Umbilical cord (tissue), 2 donors: ENCODE data around the gene USP32. TPM values are rescaled to one million over a fixed set of nuclear protein-coding genes. Genes with fewer than 3 reads are reported as not detected.
A peak's percentile ranks its signal among the peaks of the same experiment; 100 is the strongest.

ENCODE experiments used
- DNase-seq: peaks from one replicate; pipeline ENCODE4 v3.0.0-alpha.2; 2015; ENCODE audit warnings: low spot score
- total RNA-seq: library from RNA; depleted of rRNA; stranded (reverse); fragments of >200 nt; gene quantifications from one replicate; pipeline ENCODE4 v1.2.3, GENCODE V29; 2014; ENCODE audit warnings: low replicate concordance; ENCODE audit not compliant: insufficient read depth

The USP32 gene
- total RNA-seq, 1 donor from 2014 or later, result 40.2 TPM

DNA sequence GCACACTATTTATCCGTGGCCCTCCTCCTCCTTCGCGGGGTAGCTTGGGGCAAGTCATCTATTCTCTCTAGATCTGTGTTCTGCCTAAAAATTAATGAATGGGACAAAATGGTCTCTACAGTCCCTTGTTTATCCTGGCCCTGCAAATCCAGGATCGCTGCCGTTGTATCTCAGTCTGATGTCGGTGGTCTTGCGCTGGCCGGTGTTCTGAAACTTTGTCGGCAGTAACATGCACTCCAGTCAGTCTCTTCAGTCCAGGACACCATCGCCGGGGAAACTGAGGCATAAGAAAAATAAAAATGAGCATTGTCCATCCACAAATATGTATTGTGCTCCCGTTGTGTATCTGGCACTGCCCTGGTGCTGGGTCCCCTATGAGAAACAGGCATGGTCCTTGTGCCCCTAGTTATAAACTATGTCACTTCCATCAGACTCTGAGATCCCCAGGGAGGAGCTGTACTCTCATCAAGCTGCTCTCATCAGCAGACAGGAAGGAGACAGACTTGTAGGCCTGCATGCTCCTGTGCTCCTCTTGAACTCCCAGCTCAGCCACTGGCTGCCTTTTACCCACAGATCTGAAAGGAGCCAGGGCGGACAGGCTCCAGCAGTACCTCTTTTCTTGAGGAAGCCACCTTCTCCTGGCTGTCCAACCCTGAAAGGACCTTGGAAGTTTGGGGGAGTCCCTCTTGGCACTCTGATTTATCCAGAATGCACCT is 255.8 kb downstream of the USP32 start:
- DNase-seq, result no peak

DNA sequence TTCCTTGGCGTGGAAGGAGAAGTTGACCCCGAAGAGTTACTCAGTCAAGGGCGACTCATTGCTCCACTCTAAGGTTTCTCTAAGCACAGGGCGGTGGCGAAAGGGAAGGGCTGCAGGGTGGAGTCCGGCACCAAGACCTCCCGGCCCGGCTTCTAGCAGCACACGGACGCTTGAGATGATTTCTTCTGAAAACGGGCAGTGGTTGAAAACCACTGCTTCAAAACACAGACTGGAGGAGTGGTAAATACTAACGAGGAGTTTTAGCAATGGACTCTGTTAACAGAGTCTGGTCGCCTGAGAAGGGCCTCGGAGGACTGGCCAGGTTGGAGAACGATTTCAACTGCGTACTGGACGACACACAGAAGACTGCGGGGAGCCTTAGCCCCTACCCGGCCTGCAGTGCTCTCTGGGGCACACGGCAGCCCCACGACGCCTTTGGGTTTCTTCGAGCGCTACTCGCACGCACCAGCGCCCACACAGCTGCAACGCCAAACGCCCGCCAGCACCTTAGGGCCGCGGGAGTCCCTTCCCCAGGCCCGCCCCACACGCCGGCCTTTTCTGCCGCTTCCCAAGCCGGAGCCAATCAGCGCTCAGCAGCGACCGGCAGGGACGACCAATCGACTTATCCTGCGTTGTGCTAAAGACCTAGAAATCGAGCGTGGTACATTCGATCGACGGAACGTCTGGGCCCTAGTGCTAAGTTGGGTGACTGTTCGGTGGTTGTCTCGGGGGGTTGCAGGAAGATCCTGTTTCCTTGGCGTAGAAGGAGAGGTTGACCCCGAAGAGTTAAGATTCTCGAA is 256.6 kb downstream of the USP32 start:
- DNase-seq, result peak; percentile 93

DNA sequence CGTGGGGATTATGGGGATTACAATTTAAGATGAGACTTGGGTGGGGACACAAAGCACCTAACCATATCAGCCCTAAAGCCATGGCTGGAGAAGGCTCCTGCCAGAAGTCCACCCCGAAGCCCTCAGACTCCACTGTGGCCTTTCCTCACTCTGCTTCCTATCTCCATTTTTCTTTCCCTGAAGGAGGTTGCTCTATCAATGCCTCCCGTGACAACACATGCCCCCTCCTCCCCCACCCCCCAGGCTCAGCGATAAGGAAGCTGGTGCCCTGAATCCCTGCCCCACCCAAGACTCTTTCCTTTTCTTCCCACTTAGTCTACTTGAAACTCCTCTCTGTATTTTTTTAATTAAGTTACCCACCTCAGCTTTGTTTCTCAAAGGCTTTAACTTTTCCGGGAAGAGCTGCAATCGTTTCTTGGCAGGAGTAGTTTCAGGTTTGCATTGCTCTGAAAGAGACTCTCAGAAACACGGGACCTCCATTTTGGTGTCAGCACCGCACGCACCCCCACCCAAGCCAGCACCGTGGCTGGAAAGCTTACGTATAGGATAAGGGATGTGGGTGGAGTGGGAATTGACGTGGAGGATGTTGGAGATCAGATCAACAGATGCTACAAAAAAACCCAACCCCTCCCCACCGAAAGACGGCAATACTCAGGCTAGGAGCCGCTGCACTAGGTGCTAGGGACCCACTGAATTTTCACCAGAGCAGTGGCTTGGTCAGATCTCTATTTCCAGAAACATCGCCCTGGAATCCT is 257.4 kb downstream of the USP32 start:
- no peak for DNase-seq

DNA sequence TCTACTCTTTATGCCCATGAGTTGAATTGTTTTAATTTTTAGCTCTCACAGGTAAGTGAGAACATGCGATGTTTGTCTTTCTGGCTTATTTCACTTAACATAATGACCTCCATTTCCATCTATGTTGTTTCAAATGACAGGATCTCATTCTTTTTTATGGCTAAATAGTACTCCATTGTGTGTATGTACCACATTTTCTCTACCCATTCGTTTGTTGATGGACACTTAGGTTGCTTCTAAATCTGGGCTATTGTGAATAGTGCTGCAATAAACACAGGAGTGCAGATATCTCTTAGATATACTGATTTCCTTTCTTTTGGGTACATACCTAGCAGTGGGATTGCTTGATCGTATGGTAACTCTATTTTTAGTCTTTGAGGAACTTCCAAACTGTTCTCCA is 261.5 kb downstream of the USP32 start:
- DNase-seq, result no peak

DNA sequence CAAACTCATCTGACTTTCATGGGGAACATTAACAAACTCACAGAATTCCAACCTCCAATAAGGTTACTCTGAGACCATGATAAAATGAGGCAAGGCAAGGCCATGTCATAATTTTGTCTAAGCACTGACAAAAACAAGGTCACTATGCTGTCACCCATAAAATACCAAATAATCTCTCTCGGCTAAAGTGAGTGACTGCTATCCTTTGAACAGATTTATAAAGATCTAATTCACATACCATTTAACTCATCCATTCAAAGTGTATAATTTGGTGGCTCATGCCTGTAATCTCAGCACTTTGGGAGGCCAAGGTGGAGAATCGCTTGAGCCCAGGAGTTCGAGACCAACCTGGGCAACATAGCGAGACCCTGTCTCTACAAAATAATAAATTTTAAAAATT is 262.8 kb downstream of the USP32 start:
- no peak for DNase-seq

Other genes with a start within 250 kb of the USP32 start
- gene CA4, start 242.2 kb downstream of the USP32 start, total RNA-seq, result not detected
- gene CHCT1, start 30.4 kb upstream of the USP32 start, total RNA-seq, result not detected
- 60.7 TPM for gene APPBP2, start 134.1 kb upstream of the USP32 start, total RNA-seq
- gene PPM1D, start 208.1 kb upstream of the USP32 start, total RNA-seq, result 7.5 TPM